HEK293T (cell line): ENCODE results near the gene FGFR3.

ENCODE experiments used
- CTCF ChIA-PET: fragments of 350-600 bp; formaldehyde crosslinking; extraction: SDS; loops from one replicate; lab custom pipeline; 2021; ENCODE audit warnings: antibody characterized with exemption, inconsistent platforms; lab: Yijun Ruan, JAX
- POLR2A ChIA-PET: fragments of 350-600 bp; formaldehyde crosslinking; extraction: SDS; loops from one replicate; lab custom pipeline; 2020; ENCODE audit warnings: antibody characterized with exemption, inconsistent platforms; lab: Yijun Ruan, JAX
- DNase-seq: peaks from one replicate; pipeline ENCODE4 v3.0.0; 2012; ENCODE audit warnings: mixed read lengths; ENCODE audit errors: extremely low spot score
- ARNT ChIP-seq: fragments of 450-650 bp; IDR thresholded peaks from 2 replicates; pipeline ENCODE4 v1.6.1; 2017; ENCODE audit warnings: mild to moderate bottlenecking
- BHLHE40 ChIP-seq: fragments of 450-650 bp; IDR thresholded peaks from 2 replicates; pipeline ENCODE4 v1.6.1; 2016; ENCODE audit warnings: mild to moderate bottlenecking, moderate library complexity, borderline replicate concordance
- CTBP1 ChIP-seq: fragments of 450-650 bp; IDR thresholded peaks from 2 replicates; pipeline ENCODE4 v1.6.1; 2016; ENCODE audit warnings: borderline replicate concordance
- ELF4 ChIP-seq: fragments of 450-650 bp; IDR thresholded peaks from 2 replicates; pipeline ENCODE4 v1.6.1; 2017; ENCODE audit warnings: antibody characterized with exemption
- FOXA1 ChIP-seq: fragments of 450-650 bp; IDR thresholded peaks from 2 replicates; pipeline ENCODE4 v1.6.1; 2016; ENCODE audit warnings: mild to moderate bottlenecking
- FOXK2 ChIP-seq: fragments of 450-650 bp; IDR thresholded peaks from 2 replicates; pipeline ENCODE4 v1.6.1; 2016; ENCODE audit warnings: mild to moderate bottlenecking
- FOXM1 ChIP-seq: fragments of 450-650 bp; IDR thresholded peaks from 2 replicates; pipeline ENCODE4 v1.6.1; 2017; ENCODE audit warnings: mild to moderate bottlenecking, borderline replicate concordance
- HDGF ChIP-seq: fragments of 450-650 bp; IDR thresholded peaks from 2 replicates; pipeline ENCODE4 v1.6.1; 2017; ENCODE audit warnings: antibody characterized with exemption, borderline replicate concordance
- L3MBTL2 ChIP-seq: fragments of 450-650 bp; conservative IDR thresholded peaks from 2 replicates; pipeline ENCODE4 v1.6.1; 2016; ENCODE audit warnings: mild to moderate bottlenecking
- LEF1 ChIP-seq: fragments of 450-650 bp; IDR thresholded peaks from 2 replicates; pipeline ENCODE4 v1.6.1; 2017; ENCODE audit warnings: mild to moderate bottlenecking, borderline replicate concordance
- NFRKB ChIP-seq: fragments of 450-650 bp; IDR thresholded peaks from 2 replicates; pipeline ENCODE4 v1.6.1; 2016; ENCODE audit warnings: mild to moderate bottlenecking, moderate library complexity
- PKNOX1 ChIP-seq: fragments of 450-650 bp; IDR thresholded peaks from 2 replicates; pipeline ENCODE4 v1.6.1; 2016
- SP1 ChIP-seq: fragments of 450-650 bp; IDR thresholded peaks from 2 replicates; pipeline ENCODE4 v1.6.1; 2017
- SUZ12 ChIP-seq: fragments of 450-650 bp; IDR thresholded peaks from 2 replicates; pipeline ENCODE4 v1.6.1; 2016; ENCODE audit warnings: mild to moderate bottlenecking
- TARDBP ChIP-seq: fragments of 450-650 bp; IDR thresholded peaks from 2 replicates; pipeline ENCODE4 v1.6.1; 2016
- ZNF384 ChIP-seq: fragments of 450-650 bp; IDR thresholded peaks from 2 replicates; pipeline ENCODE4 v1.6.1; 2016

The FGFR3 gene

DNA sequence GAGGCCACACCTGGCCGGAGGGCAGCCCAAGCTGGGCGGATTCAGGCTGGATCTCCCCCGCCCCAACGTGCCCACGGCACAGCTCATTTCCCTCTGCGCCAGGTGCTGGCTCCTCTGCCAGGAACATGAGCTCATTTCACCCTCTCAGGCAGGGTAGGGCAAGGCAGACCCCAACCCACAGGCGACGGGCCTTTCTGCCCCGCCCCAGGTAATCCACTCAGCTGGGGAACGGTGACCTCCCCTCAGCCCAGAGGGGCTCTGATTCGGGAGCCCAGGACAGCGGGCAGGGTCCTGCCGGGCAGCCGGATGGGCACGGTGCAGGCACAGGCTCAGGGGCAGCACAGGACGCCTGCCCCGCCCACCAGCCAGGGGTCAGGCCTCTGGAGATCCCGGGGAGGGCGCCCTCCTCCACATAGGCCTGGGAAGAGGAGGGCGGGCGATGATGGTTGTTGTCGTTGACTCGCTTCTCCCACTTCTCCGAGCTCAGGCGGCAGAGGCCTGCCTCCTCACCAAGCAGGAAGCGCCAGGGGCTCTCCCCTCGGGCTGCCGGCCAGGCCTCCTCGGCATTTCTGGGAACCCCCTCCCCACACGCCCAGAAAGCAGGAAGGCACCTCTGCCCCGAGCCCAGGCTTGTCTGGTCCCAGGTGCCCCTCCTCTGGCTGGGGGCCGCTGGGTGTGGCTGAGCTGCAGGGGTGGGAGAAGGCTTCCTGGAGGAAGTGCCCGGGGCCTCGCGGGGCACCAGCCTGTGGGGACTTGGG lies 40.6 kb upstream of the FGFR3 start:
- POLR2A ChIA-PET = interaction anchor here (0.6 to 1.4 kb wide), 2 partner anchors 14 to 31 kb away, joined by 3 to 4 read pairs; partner anchors contain the start of genes TACC3 and TMEM129
- DNase-seq = no peak
- CTCF ChIA-PET = no interaction called here
- no peak for TF ChIP-seq PKNOX1
- TF ChIP-seq FOXA1 = no peak
- no peak for TF ChIP-seq NFRKB
- TF ChIP-seq HDGF = no peak
- no peak for TF ChIP-seq L3MBTL2
- TF ChIP-seq BHLHE40 = no peak

DNA sequence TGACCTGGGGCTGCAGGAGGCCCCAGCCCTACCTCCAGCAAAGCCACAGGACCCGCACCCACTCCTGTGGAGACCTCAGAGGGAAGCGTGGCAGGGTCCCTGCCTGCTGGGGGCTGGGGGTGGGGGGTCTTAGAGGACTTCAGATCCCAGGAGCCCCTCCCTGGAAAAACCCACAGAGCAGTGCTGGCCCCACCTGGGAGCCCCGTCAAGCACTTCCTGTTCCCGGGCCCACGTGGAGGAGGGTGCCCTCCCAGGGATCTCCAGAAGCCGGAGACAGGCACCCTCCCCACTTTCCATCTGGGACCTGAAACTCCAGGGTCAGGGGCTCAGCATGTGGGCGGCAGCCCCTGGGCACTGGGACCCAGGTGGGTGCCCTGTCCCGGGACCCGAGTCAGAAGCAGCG lies 39.8 kb upstream of the FGFR3 start:
- TF ChIP-seq FOXA1 (no peak), ARNT (no peak), CTBP1 (no peak), ZNF384 (no peak), HDGF (no peak), FOXK2 (no peak), TARDBP (no peak), BHLHE40 (no peak), ELF4 (no peak), SUZ12 (no peak), LEF1 (no peak), FOXM1 (no peak), NFRKB (no peak), PKNOX1 (no peak), L3MBTL2 (no peak)
- CTCF ChIA-PET = no interaction called here
- no peak for DNase-seq
- POLR2A ChIA-PET = no interaction called here

DNA sequence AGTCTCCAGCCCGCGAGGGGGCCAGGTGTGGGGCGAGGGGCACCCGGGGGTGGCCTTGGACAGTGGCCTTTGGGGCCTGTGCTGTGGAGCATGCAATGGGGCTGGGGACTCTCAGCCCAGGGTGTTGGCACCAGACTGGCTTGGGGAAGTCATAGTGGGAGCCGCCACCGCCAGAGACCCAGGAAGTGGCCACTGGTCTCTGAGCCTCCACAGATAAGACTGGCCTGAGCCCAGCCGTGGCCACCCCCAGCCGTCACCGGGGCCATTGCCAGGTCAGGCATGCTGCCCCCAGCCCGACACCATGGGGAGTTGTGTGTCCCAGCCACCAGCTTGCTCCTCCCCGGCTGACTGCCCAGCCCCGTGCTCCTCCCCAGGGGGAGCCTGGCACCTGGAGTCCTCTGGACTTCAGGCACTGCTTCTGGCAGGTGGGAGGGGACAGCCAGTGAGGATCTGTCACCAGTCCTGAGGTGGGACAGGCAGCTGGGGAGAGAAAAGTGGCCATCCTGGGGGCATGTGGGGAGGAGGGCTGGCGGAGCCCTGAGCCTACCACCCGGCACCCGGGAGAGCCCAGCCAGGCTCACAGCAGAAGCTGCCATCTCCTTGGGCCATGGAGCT lies 39.3 kb upstream of the FGFR3 start:
- TF ChIP-seq FOXA1 (no peak), FOXK2 (no peak), NFRKB (no peak), SP1 (no peak), FOXM1 (no peak), ZNF384 (no peak), PKNOX1 (no peak), ARNT (no peak), ELF4 (no peak), L3MBTL2 (no peak), TARDBP (no peak), BHLHE40 (no peak), HDGF (no peak), CTBP1 (no peak), SUZ12 (no peak), LEF1 (no peak)
- ChIA-PET POLR2A (no interaction called here), CTCF (no interaction called here)
- no peak for DNase-seq

GRCh38 chr4:1754336-1754735 lies 38.8 kb upstream of the FGFR3 start:
- ChIA-PET CTCF (no interaction called here), POLR2A (no interaction called here)
- no peak for TF ChIP-seq LEF1
- TF ChIP-seq SP1 = no peak
- no peak for TF ChIP-seq ZNF384
- TF ChIP-seq HDGF = no peak
- TF ChIP-seq FOXM1 = no peak
- no peak for TF ChIP-seq CTBP1
- no peak for TF ChIP-seq PKNOX1
- no peak for TF ChIP-seq SUZ12
- no peak for TF ChIP-seq ARNT
- no peak for TF ChIP-seq ELF4
- TF ChIP-seq NFRKB = no peak
- TF ChIP-seq L3MBTL2 = no peak
- TF ChIP-seq BHLHE40 = no peak
- no peak for TF ChIP-seq FOXA1
- no peak for TF ChIP-seq TARDBP
- no peak for TF ChIP-seq FOXK2
- DNase-seq = no peak

- DNase-seq = no peak
- POLR2A ChIA-PET = no interaction called here
- CTCF ChIA-PET = interaction anchor here (1.0 kb wide), 1 partner anchor 53 kb away, joined by 3 read pairs; no protein-coding TSS in a partner anchor
- no peak for TF ChIP-seq ZNF384
- no peak for TF ChIP-seq FOXA1
- TF ChIP-seq BHLHE40 = no peak
- no peak for TF ChIP-seq L3MBTL2
- no peak for TF ChIP-seq FOXK2
- TF ChIP-seq FOXM1 = no peak
- no peak for TF ChIP-seq PKNOX1
These were observed 37.8 kb upstream of the FGFR3 start for GRCh38 chr4:1755297-1755696.
